Hypothalamus (tissue), 51 donors: ENCODE results near the gene ZSWIM1.
A peak's percentile ranks its signal among the peaks of the same experiment; 100 is the strongest.

Experiments
- DNase-seq, 51 donors: peaks; one replicate each; lab custom pipeline; 2025; lab: John Stamatoyannopoulos, UW

ZSWIM1 gene

GRCh38 chr20:45880988-45881788, at the start of gene ZSWIM1:
Gene ZSWIM1, plus strand, starts transcription at chr20:45881227. Its CDS starts 1,366 bp downstream, at chr20:45882593.
- DNase-seq: peak; percentile 66 to 99 (median 96)

- DNase-seq: no peak
Observed at GRCh38 chr20:45832619-45833018, 48.4 kb upstream of the ZSWIM1 start.

- DNase-seq: peak in 47 of 51 donors; percentile 23 to 86 (median 65)
Observed at GRCh38 chr20:45833030-45833882, 47.8 kb upstream of the ZSWIM1 start, which contains the start of gene SNX21. Gene SNX21, plus strand, starts transcription at chr20:45833799. Its CDS starts 121 bp downstream, at chr20:45833920.

- DNase-seq: peak in 48 of 51 donors; percentile 23 to 86 (median 66)
Observed at GRCh38 chr20:45833883-45834796, 46.9 kb upstream of the ZSWIM1 start.

- DNase-seq: no peak
Observed at GRCh38 chr20:45834797-45835161, 46.2 kb upstream of the ZSWIM1 start.

GRCh38 chr20:45835329-45835765, 45.7 kb upstream of the ZSWIM1 start:
- DNase-seq: no peak

- peak in 9 of 51 donors; percentile 13 to 42 (median 24) for DNase-seq
Observed at GRCh38 chr20:45835825-45836224, 45.2 kb upstream of the ZSWIM1 start.

DNA sequence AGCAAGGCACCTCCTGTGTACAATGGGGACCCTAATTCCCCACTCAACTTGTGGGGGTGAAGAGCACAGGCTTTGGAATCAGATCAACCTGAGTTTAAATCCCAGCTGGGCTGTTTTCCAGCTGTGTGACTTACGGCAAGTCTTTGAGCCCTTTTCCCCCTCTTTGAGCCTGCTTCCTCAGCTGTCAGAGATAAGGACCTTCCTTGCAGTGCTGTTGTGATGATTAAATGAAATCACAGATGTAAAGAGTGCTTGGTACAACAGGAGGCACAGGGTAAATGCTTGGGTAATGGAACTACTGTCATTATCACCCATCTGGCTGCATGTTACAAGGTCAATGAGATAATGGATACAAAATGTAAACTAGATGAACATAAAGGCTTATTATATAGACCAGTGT, 44.2 kb upstream of the ZSWIM1 start:
- no peak for DNase-seq

- peak in 1 of 51 donors; percentile 17 for DNase-seq
Observed at GRCh38 chr20:45840700-45841198, 40.3 kb upstream of the ZSWIM1 start.

DNA sequence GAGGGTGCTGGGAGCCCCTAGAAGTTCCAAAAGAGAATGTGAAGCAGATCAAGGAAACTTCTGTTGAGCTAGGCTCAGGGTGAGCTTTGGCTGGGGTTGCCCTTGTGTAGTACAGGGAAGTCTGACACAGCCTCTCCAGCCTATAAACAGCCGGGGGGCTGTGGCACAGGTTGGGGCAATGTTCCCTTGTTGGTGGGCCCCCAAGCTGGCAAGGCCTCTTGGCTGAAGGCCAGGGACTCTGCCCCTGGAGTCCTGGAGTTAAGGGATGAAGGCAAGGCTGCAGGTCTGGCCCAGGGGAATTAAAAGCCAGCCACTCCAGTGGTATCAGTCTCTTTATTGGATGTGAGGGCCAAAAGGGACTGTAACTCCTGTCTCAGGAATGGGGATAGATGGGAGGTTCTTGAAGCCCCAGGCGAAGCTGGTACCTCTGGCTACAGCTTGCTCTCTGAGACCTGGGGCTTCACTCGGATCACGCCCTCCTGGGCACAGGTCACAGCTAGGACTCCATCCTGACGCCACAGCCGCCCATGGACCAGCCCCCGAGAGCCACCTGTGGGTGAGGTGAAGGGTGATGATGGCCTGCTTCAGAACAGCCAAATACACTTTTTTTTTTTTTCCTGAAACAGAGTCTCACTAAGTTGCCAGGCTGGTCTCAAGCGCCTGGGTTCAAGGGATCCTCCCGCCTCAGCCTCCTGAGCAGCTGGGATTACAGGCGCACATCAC, 39.5 kb upstream of the ZSWIM1 start:
- no peak for DNase-seq

GRCh38 chr20:45842169-45842812, 38.7 kb upstream of the ZSWIM1 start:
- DNase-seq: no peak

DNA sequence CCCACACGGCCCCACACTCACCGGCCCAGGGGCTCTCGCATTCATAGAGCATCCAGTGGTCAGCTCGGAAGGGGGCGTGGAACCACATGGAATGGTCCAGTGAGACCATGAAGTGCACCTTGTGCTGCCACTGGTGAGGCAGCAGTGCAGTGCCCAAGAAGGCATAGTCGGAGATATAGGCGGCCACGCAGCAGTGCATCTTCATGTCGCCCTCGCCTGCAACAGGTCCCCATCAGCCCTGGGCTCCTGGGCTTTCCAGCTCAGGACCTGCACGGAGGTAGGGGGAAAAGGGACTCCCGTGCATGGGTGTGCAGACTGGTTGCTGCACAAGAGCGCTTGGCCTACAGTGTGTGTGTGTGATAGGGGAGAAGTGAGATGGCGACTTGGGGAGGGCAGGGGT, 37.5 kb upstream of the ZSWIM1 start:
- DNase-seq: no peak

DNA sequence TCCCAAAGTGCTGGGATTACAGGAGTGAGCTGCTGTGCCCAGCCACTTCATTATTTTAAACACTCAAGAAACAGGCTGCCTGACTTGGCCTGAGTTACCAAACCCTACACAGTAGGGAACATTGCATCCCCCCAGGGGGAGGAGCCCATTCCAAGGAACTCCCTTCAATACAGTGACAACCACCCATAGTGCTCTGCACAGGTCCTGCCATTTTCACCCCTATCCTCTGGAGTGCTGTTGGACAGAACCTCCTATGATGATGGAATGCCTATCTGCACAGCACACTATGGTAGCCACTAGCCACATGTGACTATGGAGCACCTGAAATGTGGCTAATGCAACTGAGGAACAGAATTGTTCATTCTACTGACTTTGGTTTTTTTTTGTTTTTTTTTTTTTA, 35.6 kb upstream of the ZSWIM1 start:
- DNase-seq: no peak

- DNase-seq: no peak
Observed at GRCh38 chr20:45848421-45848820, 32.6 kb upstream of the ZSWIM1 start.

GRCh38 chr20:45848969-45849582, 32.0 kb upstream of the ZSWIM1 start:
- no peak for DNase-seq

- no peak for DNase-seq
Observed at GRCh38 chr20:45850238-45850637, 30.8 kb upstream of the ZSWIM1 start.

GRCh38 chr20:45850926-45851325, 30.1 kb upstream of the ZSWIM1 start:
- no peak for DNase-seq

DNA sequence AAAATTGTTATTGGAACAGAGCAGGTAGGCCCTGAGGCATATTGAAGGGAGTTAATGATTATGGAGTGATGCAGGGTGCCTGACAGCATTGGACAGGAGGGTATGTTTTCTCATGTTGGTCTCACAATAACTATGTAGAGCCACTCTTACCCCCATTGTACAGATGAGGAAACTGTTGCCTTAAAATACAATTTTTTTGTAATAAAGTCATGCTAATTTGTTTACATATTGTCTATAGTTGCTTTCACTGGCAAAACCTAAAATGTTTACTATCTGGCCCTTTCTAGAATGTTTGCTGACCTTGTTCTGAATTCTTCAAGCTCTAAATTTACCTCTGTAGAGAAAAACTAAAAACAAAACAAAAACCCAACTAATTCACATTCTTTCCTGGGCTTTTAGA, 29.5 kb upstream of the ZSWIM1 start:
- no peak for DNase-seq

GRCh38 chr20:45852326-45852725, 28.7 kb upstream of the ZSWIM1 start:
- DNase-seq: no peak
